ENCODE data around the gene KLHDC8A. TPM values are rescaled to one million over a fixed set of nuclear protein-coding genes. Genes with fewer than 3 reads are reported as not detected.

The KLHDC8A gene
- total and polyA plus RNA-seq, 9 of the 15 experiments (the other 6 are each of a cell fraction or from before 2014, with no cell fraction given), result 0.01 to 0.54 (median 0.04) TPM; not detected in 6

- TF ChIP-seq FOXK2 (conservative IDR thresholded peaks at IDR 0.05 in 1 of 2, IDR thresholded peaks at IDR 0.05 in 1 of 2; ENCODE audit: low read depth in 2 of 2) (no peak), BCOR (IDR thresholded peaks at IDR 0.05) (no peak), ZNF143 (CRISPR knock-in tag; IDR thresholded peaks at IDR 0.05) (no peak), POLR3A (IDR thresholded peaks at IDR 0.05; ENCODE audit: borderline replicate concordance, extremely low read depth, insufficient read depth, insufficient read length) (no peak)
Measured at GRCh38 chr1:205373022-205373797, 16.5 kb upstream of the KLHDC8A start (continued).

GRCh38 chr1:205371871-205372660 is 15.3 kb upstream of the KLHDC8A start:
- no peak overlapping the region for H3K27ac ChIP-seq (ENCODE audit: extremely low read depth, low read depth, low read length)
- intact Hi-C loops (cut with micrococcal nuclease) (no loop called here), in situ Hi-C loops (cut with MboI) (no loop called here)
- no TSS peak for BruUV-seq (replicated peaks)
- H3K4me3 ChIP-seq, result no peak overlapping the region
- H2AFZ ChIP-seq (ENCODE audit: low read depth, low read length), result 0 out of 2 replicates have a peak overlapping the region, but pooled peaks have one; percentile 6
- DNase-seq (ENCODE audit: extremely low read depth in 1 of 4, low spot score in 3 of 4), result no peak
- H3K9me3 ChIP-seq (replicated peaks; ENCODE audit: control insufficient read depth, insufficient read depth, low read depth, low read length), result no peaks in the 10 kb centered on the region
- ATAC-seq, result no peak
- POLR2A ChIA-PET, result interaction anchor here (0.7 to 1.3 kb wide), 3 partner anchors 9 to 83 kb away, joined by 3 to 5 read pairs (median 3); no protein-coding TSS in a partner anchor
- no peak overlapping the region for H3K9ac ChIP-seq (ENCODE audit: insufficient read depth in 1 of 2, low read depth in 2 of 2, low read length in 2 of 2)
- H3K4me1 ChIP-seq (replicated peaks in 1 of 2; ENCODE audit: control insufficient read depth in 2 of 2, insufficient read depth in 2 of 2, low read length in 2 of 2), result peaks cover 0 to 2% of the 10 kb centered on the region in 2 experiments; a peak in 1 of 5 replicates
- CTCF ChIA-PET (ENCODE audit: low intra/inter-chr PET ratio), result no interaction called here
- H3K36me3 ChIP-seq (ENCODE audit: control insufficient read depth, insufficient read depth, low read length), result no peaks in the 10 kb centered on the region
- FAIRE-seq, result no peak
- peaks cover 48 to 60% of the 10 kb centered on the region in 2 experiments for H3K27me3 ChIP-seq (ENCODE audit: control insufficient read depth in 2 of 2, insufficient read depth in 2 of 2, low read length in 2 of 2)
- H3K9me1 ChIP-seq (ENCODE audit: control insufficient read depth, insufficient read depth, low read length), result no peaks in the 10 kb centered on the region
- 6% methylated on average over 11 of the region's 11 CpGs for WGBS (ENCODE audit: insufficient coverage, low coverage, missing lambda C conversion rate)
- H4K20me1 ChIP-seq (replicated peaks; ENCODE audit: control insufficient read depth, insufficient read depth, low read length), result peaks cover 4% of the 10 kb centered on the region; the same call in 1 of the 2 replicates
- no peak overlapping the region for H3K4me2 ChIP-seq (ENCODE audit: insufficient read depth, low read length)
- no peaks in the 10 kb centered on the region for H3K79me2 ChIP-seq (ENCODE audit: control insufficient read depth, insufficient read depth, low read length)
- no peak for TF ChIP-seq TEAD2 (tag; IDR thresholded peaks at IDR 0.05)
- no peak for TF ChIP-seq FOXO4 (CRISPR knock-in tag; IDR thresholded peaks at IDR 0.05)
- no peak for TF ChIP-seq NFE2 (IDR thresholded peaks at IDR 0.05; ENCODE audit: low read depth)
- no peak for TF ChIP-seq TAF9B (IDR thresholded peaks at IDR 0.05; ENCODE audit: partially characterized antibody)
- TF ChIP-seq ELF1 (tag; IDR thresholded peaks at IDR 0.05), result no peak
- no peak for TF ChIP-seq HOXB6 (CRISPR knock-in tag; IDR thresholded peaks at IDR 0.05; ENCODE audit: borderline replicate concordance)
- no peak for TF ChIP-seq NKRF (IDR thresholded peaks at IDR 0.05; ENCODE audit: borderline replicate concordance)
- TF ChIP-seq ZNF239 (CRISPR knock-in tag; IDR thresholded peaks at IDR 0.05), result no peak
- TF ChIP-seq IRF2 (CRISPR knock-in tag; IDR thresholded peaks at IDR 0.05), result no peak
- TF ChIP-seq NFIC (IDR thresholded peaks at IDR 0.05), result no peak
